Nephron progenitor cell (in vitro differentiated cells): ENCODE data around the gene SHQ1.

ENCODE experiments used
- DNase-seq: peaks from one replicate; pipeline ENCODE4 v3.0.0; 2021
- H3K27ac Mint-ChIP-seq: 2 replicates; pipeline ENCODE4 v1.8.0; 2021; ENCODE audit warnings: mild to moderate bottlenecking, moderate library complexity, mixed read lengths
- H3K27me3 Mint-ChIP-seq: 2 replicates; pipeline ENCODE4 v1.8.0; 2021; ENCODE audit warnings: mild to moderate bottlenecking, low read depth, mixed read lengths; ENCODE audit not compliant: poor library complexity
- H3K36me3 Mint-ChIP-seq: 2 replicates; pipeline ENCODE4 v1.8.0; 2021; ENCODE audit warnings: low read depth, mixed read lengths
- H3K4me1 Mint-ChIP-seq: 2 replicates; pipeline ENCODE4 v1.8.0; 2021; ENCODE audit warnings: mixed read lengths
- H3K4me3 Mint-ChIP-seq: 2 replicates; pipeline ENCODE4 v1.8.0; 2021; ENCODE audit warnings: mild to moderate bottlenecking, moderate library complexity, mixed read lengths
- H3K9me3 Mint-ChIP-seq: 2 replicates; pipeline ENCODE4 v1.8.0; 2021; ENCODE audit warnings: mild to moderate bottlenecking, moderate library complexity, mixed read lengths
- CTCF ChIP-seq: fragments of 200-600 bp; sonication (generic); IDR thresholded peaks from 2 replicates; pipeline ENCODE4 v1.5.0; 2021; ENCODE audit warnings: antibody characterized with exemption

The SHQ1 gene

GRCh38 chr3:72763751-72764440 is 84.3 kb downstream of the SHQ1 start:
- no peak for TF ChIP-seq CTCF
- H3K27me3 Mint-ChIP-seq: no peaks in the 10 kb centered on the region
- H3K4me1 Mint-ChIP-seq: peaks cover 14% of the 10 kb centered on the region
- peaks cover 15% of the 10 kb centered on the region for H3K36me3 Mint-ChIP-seq
- H3K27ac Mint-ChIP-seq: no peak overlapping the region
- no peaks in the 10 kb centered on the region for H3K9me3 Mint-ChIP-seq
- H3K4me3 Mint-ChIP-seq: no peak overlapping the region
- no peak for DNase-seq

GRCh38 chr3:72761410-72761809 is 86.8 kb downstream of the SHQ1 start:
- DNase-seq: no peak
- Mint-ChIP-seq H3K27me3 (no peaks in the 10 kb centered on the region), H3K36me3 (peaks cover 16% of the 10 kb centered on the region), H3K9me3 (no peaks in the 10 kb centered on the region), H3K4me1 (peaks cover 8% of the 10 kb centered on the region), H3K27ac (no peak overlapping the region), H3K4me3 (no peak overlapping the region)
- TF ChIP-seq CTCF: no peak

GRCh38 chr3:72760225-72760624 is 88.0 kb downstream of the SHQ1 start:
- H3K27me3 Mint-ChIP-seq: no peaks in the 10 kb centered on the region
- no peak for TF ChIP-seq CTCF
- no peak overlapping the region for H3K27ac Mint-ChIP-seq
- no peak for DNase-seq
- H3K36me3 Mint-ChIP-seq: peaks cover 12% of the 10 kb centered on the region
- peaks cover 8% of the 10 kb centered on the region for H3K4me1 Mint-ChIP-seq
- no peaks in the 10 kb centered on the region for H3K9me3 Mint-ChIP-seq
- no peak overlapping the region for H3K4me3 Mint-ChIP-seq

GRCh38 chr3:72756900-72757299 is 91.3 kb downstream of the SHQ1 start:
- no peak for DNase-seq
- no peak overlapping the region for H3K4me3 Mint-ChIP-seq
- no peaks in the 10 kb centered on the region for H3K9me3 Mint-ChIP-seq
- H3K4me1 Mint-ChIP-seq: peaks cover 8% of the 10 kb centered on the region
- H3K27me3 Mint-ChIP-seq: no peaks in the 10 kb centered on the region
- peaks cover 12% of the 10 kb centered on the region for H3K36me3 Mint-ChIP-seq
- no peak overlapping the region for H3K27ac Mint-ChIP-seq
- TF ChIP-seq CTCF: no peak

- H3K9me3 Mint-ChIP-seq: no peaks in the 10 kb centered on the region
- H3K27me3 Mint-ChIP-seq: no peaks in the 10 kb centered on the region
- no peak overlapping the region for H3K4me3 Mint-ChIP-seq
Measured at GRCh38 chr3:72754582-72754981, 93.7 kb downstream of the SHQ1 start.

More at GRCh38 chr3:72754582-72754981, 93.7 kb downstream of the SHQ1 start:
- no peak for TF ChIP-seq CTCF
- peaks cover 20% of the 10 kb centered on the region for H3K4me1 Mint-ChIP-seq
- no peak overlapping the region for H3K27ac Mint-ChIP-seq
- DNase-seq: no peak
- peaks cover 14% of the 10 kb centered on the region for H3K36me3 Mint-ChIP-seq
